HepG2 (cell line): ENCODE measurements around the gene SEMA4C. TPM values are rescaled to one million over a fixed set of nuclear protein-coding genes. Genes with fewer than 3 reads are reported as not detected.

Experiments
- AGO1 ChIP-seq: fragments of 200-400 bp; formaldehyde crosslinking; IDR thresholded peaks from 2 replicates; pipeline ENCODE4 v1.6.1; 2017; ENCODE audit warnings: mild to moderate bottlenecking, low read depth, low read length, moderate library complexity; ENCODE audit not compliant: poor library complexity, severe bottlenecking
- BCLAF1 ChIP-seq: fragments of 450-650 bp; IDR thresholded peaks from 2 replicates; pipeline ENCODE4 v1.6.1; 2017; ENCODE audit warnings: mild to moderate bottlenecking
- DZIP1 ChIP-seq: sonication (generic); formaldehyde crosslinking; IDR thresholded peaks from 2 replicates; pipeline ENCODE4 v1.5.0; 2020; ENCODE audit warnings: mild to moderate bottlenecking, missing genetic modification reagents
- FOXC1 ChIP-seq: sonication (generic); formaldehyde crosslinking; IDR thresholded peaks from 2 replicates; pipeline ENCODE4 v1.8.0; 2022; ENCODE audit warnings: mild to moderate bottlenecking, missing genetic modification reagents, borderline replicate concordance
- GATA4 ChIP-seq: sonication (generic); IDR thresholded peaks from 2 replicates; pipeline ENCODE4 v1.6.1; 2016; ENCODE audit warnings: antibody characterized with exemption, low read depth, borderline replicate concordance
- NONO ChIP-seq, 2 experiments: fragments of 450-650 bp in 1 of 2; sonication (generic) in 1 of 2; formaldehyde crosslinking in 1 of 2; IDR thresholded peaks in 1 of 2; conservative IDR thresholded peaks in 1 of 2; 2 replicates each; pipeline versions ENCODE4 v1.6.1 to v1.8.0; 2017 to 2022; ENCODE audit warnings: mild to moderate bottlenecking in 1 of 2, missing genetic modification reagents in 1 of 2, moderate library complexity in 1 of 2
- NR2F2 ChIP-seq: IDR thresholded peaks from 2 replicates; pipeline ENCODE4 v1.6.1; 2012; ENCODE audit warnings: low read depth, inconsistent platforms, borderline replicate concordance
- PHF8 ChIP-seq: sonication (generic); formaldehyde crosslinking; IDR thresholded peaks from 2 replicates; pipeline ENCODE4 v1.5.0; 2020; ENCODE audit warnings: missing genetic modification reagents
- ZNF17 ChIP-seq: sonication (generic); formaldehyde crosslinking; IDR thresholded peaks from 2 replicates; pipeline ENCODE4 v1.5.0; 2020; ENCODE audit warnings: mild to moderate bottlenecking, missing genetic modification reagents
- ZNF230 ChIP-seq: sonication (generic); formaldehyde crosslinking; IDR thresholded peaks from 2 replicates; pipeline ENCODE4 v1.4.0; 2020; ENCODE audit warnings: mild to moderate bottlenecking, missing genetic modification reagents
- ZNF276 ChIP-seq: sonication (generic); formaldehyde crosslinking; IDR thresholded peaks from 2 replicates; pipeline ENCODE4 v1.4.0; 2020; ENCODE audit warnings: mild to moderate bottlenecking, low read depth, missing genetic modification reagents
- ZNF280B ChIP-seq: sonication (generic); formaldehyde crosslinking; IDR thresholded peaks from 2 replicates; pipeline ENCODE4 v1.5.0; 2020; ENCODE audit warnings: missing genetic modification reagents, mild to moderate bottlenecking, borderline replicate concordance
- ZNF530 ChIP-seq: sonication (generic); formaldehyde crosslinking; IDR thresholded peaks from 2 replicates; pipeline ENCODE4 v1.5.0; 2020; ENCODE audit warnings: low read depth, mild to moderate bottlenecking, missing genetic modification reagents
- ZNF644 ChIP-seq: IDR thresholded peaks from 2 replicates; pipeline ENCODE4 v1.6.1; 2016; ENCODE audit warnings: low read depth
- ZSCAN12 ChIP-seq: sonication (generic); formaldehyde crosslinking; IDR thresholded peaks from 2 replicates; pipeline ENCODE4 v1.9.0; 2021; ENCODE audit warnings: mild to moderate bottlenecking, missing genetic modification reagents
- polyA plus RNA-seq, 8 experiments: library from polyadenylated mRNA; depleted of rRNA in 3 of 8; stranded (reverse) in 7 of 8; unstranded in 1 of 8; fragments of >200 nt; fragmentation: Illumina TruSeq in 4 of 8; extraction: Trizol in 4 of 8; gene quantifications; 2 replicates each; pipeline versions ENCODE4 v1.2.1 to v1.2.3, GENCODE V29; 2011 to 2016; ENCODE audit warnings: low read depth in 4 of 8, missing spikeins in 1 of 8, mixed read lengths in 1 of 8; ENCODE audit not compliant: insufficient read depth in 1 of 8
- total RNA-seq, 5 experiments: library from RNA; depleted of rRNA; stranded (reverse); fragments of >200 nt; fragmentation: Illumina TruSeq; extraction: Trizol; gene quantifications; 2 replicates each; pipeline ENCODE4 v1.2.3, GENCODE V29; 2016; ENCODE audit warnings: low read depth in 1 of 5
- TF ChIP-seq, protein P1 (sequence below): sonication (generic); formaldehyde crosslinking; IDR thresholded peaks from 2 replicates; pipeline ENCODE4 v1.5.0; 2020; ENCODE audit warnings: missing genetic modification reagents

SEMA4C gene
- total and polyA plus RNA-seq, 2 of the 13 experiments (the other 11 are each of a cell fraction or from before 2014, with no cell fraction given), result 25.9 to 46.6 TPM

- TF ChIP-seq NR2F2, result no peak
- TF ChIP-seq DZIP1 (CRISPR knock-in tag), result no peak
- TF ChIP-seq AGO1, result no peak
- TF ChIP-seq ZNF276 (CRISPR knock-in tag), result no peak
- no peak for TF ChIP-seq NONO (IDR thresholded peaks at IDR 0.05)
- no peak for TF ChIP-seq NONO (CRISPR knock-in tag; conservative IDR thresholded peaks at IDR 0.05)
- TF ChIP-seq BCLAF1, result no peak
- TF ChIP-seq, protein P1, sequence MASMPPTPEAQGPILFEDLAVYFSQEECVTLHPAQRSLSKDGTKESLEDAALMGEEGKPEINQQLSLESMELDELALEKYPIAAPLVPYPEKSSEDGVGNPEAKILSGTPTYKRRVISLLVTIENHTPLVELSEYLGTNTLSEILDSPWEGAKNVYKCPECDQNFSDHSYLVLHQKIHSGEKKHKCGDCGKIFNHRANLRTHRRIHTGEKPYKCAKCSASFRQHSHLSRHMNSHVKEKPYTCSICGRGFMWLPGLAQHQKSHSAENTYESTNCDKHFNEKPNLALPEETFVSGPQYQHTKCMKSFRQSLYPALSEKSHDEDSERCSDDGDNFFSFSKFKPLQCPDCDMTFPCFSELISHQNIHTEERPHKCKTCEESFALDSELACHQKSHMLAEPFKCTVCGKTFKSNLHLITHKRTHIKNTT, result no peak
- TF ChIP-seq FOXC1 (CRISPR knock-in tag), result 0 out of 2 replicates have a peak, but pooled peaks have one; percentile 52
- no peak for TF ChIP-seq GATA4
- TF ChIP-seq ZNF644 (CRISPR knock-in tag), result no peak
- 0 out of 2 replicates have a peak, but pooled peaks have one; percentile 6 for TF ChIP-seq PHF8 (CRISPR knock-in tag)
- no peak for TF ChIP-seq ZNF17 (CRISPR knock-in tag)
- TF ChIP-seq ZNF230 (CRISPR knock-in tag), result no peak
- peak; percentile 82 for TF ChIP-seq ZNF280B (CRISPR knock-in tag)
- no peak for TF ChIP-seq ZNF530
- no peak for TF ChIP-seq ZSCAN12 (CRISPR knock-in tag)
Observed at GRCh38 chr2:96870626-96871255, 861 bp upstream of the SEMA4C start (continued).
